A673 (cell line): ENCODE results near the gene MAGI3. TPM values are rescaled to one million over a fixed set of nuclear protein-coding genes. Genes with fewer than 3 reads are reported as not detected.

Experiments
- BruUV-seq: library from RNA; stranded (reverse); fragments of 400-500 nt; replicated peaks from 2 replicates; lab custom pipeline; 2021; lab: Mats Ljungman, UMichigan
- CTCF ChIA-PET: fragments of 300-600 bp; sonication (Branson Sonifier 250); formaldehyde crosslinking; loops from one replicate; lab custom pipeline; 2022; ENCODE audit warnings: antibody characterized with exemption; lab: Charles Lee
- POLR2A ChIA-PET: fragments of 300-600 bp; sonication (Branson Sonifier 250); formaldehyde crosslinking; loops from one replicate; lab custom pipeline; 2022; ENCODE audit warnings: antibody characterized with exemption; ENCODE audit not compliant: low non-redundant PET; lab: Charles Lee
- DNase-seq: peaks from one replicate; pipeline ENCODE4 v3.0.0-alpha.2; 2015; ENCODE audit warnings: low spot score
- H3K27ac ChIP-seq: fragments of 200-600 bp; sonication (generic); 2 replicates; pipeline ENCODE4 v1.5.1; 2016; ENCODE audit warnings: mixed run types, low read depth, mild to moderate bottlenecking, mixed read lengths, antibody characterized with exemption, low read length; ENCODE audit not compliant: poor library complexity, severe bottlenecking
- H3K27me3 ChIP-seq: fragments of 200-600 bp; sonication (generic); replicated peaks from 2 replicates; pipeline ENCODE4 v1.6.1; 2017; ENCODE audit warnings: mixed run types, low read depth, mild to moderate bottlenecking, mixed read lengths, antibody characterized with exemption, low read length; ENCODE audit not compliant: insufficient read depth, poor library complexity
- H3K36me3 ChIP-seq: fragments of 200-600 bp; sonication (generic); 2 replicates; pipeline ENCODE4 v1.6.1; 2016; ENCODE audit warnings: mixed run types, mild to moderate bottlenecking, mixed read lengths, antibody characterized with exemption, low read length; ENCODE audit not compliant: insufficient read depth, poor library complexity, severe bottlenecking
- H3K4me1 ChIP-seq: fragments of 200-600 bp; sonication (generic); 2 replicates; pipeline ENCODE4 v1.6.1; 2017; ENCODE audit warnings: mixed run types, mild to moderate bottlenecking, mixed read lengths, antibody characterized with exemption, low read length; ENCODE audit not compliant: insufficient read depth, poor library complexity, severe bottlenecking
- H3K4me3 ChIP-seq: fragments of 200-600 bp; sonication (generic); 2 replicates; pipeline ENCODE4 v1.5.1; 2016; ENCODE audit warnings: low read depth, mixed run types, mild to moderate bottlenecking, mixed read lengths, low read length; ENCODE audit not compliant: poor library complexity, severe bottlenecking
- H3K9me3 ChIP-seq: fragments of 200-600 bp; sonication (generic); 2 replicates; pipeline ENCODE4 v1.6.1; 2016; ENCODE audit warnings: mixed run types, low read depth, mild to moderate bottlenecking, mixed read lengths, antibody characterized with exemption, low read length; ENCODE audit not compliant: poor library complexity, severe bottlenecking
- EZH2 ChIP-seq: fragments of 200-600 bp; sonication (generic); IDR thresholded peaks from 2 replicates; pipeline ENCODE4 v1.6.1; 2017; ENCODE audit warnings: borderline replicate concordance, low read depth, mild to moderate bottlenecking, mixed read lengths, antibody characterized with exemption, low read length; ENCODE audit not compliant: poor library complexity, severe bottlenecking
- intact Hi-C: fragments of 100-400 bp; cut with micrococcal nuclease; formaldehyde crosslinking; loops from one replicate; pipeline ENCODE4 v1.10.0; 2022; ENCODE audit not compliant: unreplicated experiment
- total RNA-seq: library from RNA; stranded (reverse); gene quantifications from 2 replicates; pipeline ENCODE4 v1.2.3, GENCODE V29; 2021
- TF ChIP-seq, protein P1 (sequence below): fragments of 300-800, 200-600 bp; sonication (generic); conservative IDR thresholded peaks from 2 replicates; pipeline ENCODE4 v1.5.1; 2017; ENCODE audit warnings: low read depth, mild to moderate bottlenecking, antibody characterized with exemption, low read length, moderate library complexity, mixed read lengths

Gene MAGI3
- total RNA-seq, 1 experiment from 2014 or later, result 5.1 TPM

- Histone ChIP-seq H3K9me3 (peaks cover 4% of the 10 kb centered on the region), H3K4me1 (no peaks in the 10 kb centered on the region), H3K4me3 (no peak overlapping the region), H3K27ac (no peak overlapping the region), H3K36me3 (peaks cover 45% of the 10 kb centered on the region), H3K27me3 (no peaks in the 10 kb centered on the region)
- ChIA-PET CTCF (no interaction called here), POLR2A (no interaction called here)
- intact Hi-C loops, result no loop called here
- no peak for DNase-seq
- TF ChIP-seq EZH2, result no peak
- TF ChIP-seq, protein P1, sequence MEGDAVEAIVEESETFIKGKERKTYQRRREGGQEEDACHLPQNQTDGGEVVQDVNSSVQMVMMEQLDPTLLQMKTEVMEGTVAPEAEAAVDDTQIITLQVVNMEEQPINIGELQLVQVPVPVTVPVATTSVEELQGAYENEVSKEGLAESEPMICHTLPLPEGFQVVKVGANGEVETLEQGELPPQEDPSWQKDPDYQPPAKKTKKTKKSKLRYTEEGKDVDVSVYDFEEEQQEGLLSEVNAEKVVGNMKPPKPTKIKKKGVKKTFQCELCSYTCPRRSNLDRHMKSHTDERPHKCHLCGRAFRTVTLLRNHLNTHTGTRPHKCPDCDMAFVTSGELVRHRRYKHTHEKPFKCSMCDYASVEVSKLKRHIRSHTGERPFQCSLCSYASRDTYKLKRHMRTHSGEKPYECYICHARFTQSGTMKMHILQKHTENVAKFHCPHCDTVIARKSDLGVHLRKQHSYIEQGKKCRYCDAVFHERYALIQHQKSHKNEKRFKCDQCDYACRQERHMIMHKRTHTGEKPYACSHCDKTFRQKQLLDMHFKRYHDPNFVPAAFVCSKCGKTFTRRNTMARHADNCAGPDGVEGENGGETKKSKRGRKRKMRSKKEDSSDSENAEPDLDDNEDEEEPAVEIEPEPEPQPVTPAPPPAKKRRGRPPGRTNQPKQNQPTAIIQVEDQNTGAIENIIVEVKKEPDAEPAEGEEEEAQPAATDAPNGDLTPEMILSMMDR, result no peak
- no TSS peak for BruUV-seq
Measured at GRCh38 chr1:113721010-113721409, 330.7 kb downstream of the MAGI3 start.

DNA sequence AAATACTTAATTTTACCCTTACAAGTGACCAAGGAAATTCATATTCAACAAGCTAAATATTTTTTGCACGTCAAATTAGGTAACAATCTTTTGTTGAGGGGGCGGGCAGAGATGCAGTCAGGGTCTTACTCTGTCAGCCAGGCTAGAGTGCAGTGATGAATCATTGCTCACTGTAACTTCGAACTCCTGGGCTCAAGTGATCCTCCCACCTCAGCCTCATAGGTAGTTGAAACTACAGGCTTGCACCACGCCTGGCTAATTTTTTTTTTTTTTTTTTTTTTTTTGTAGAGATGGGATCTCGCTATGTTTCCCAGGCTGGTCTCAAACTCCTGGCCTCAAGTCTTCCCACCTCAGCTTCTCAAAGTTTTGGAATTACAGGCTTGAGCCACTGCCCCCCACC lies 342.5 kb downstream of the MAGI3 start:
- Histone ChIP-seq H3K27ac (no peak overlapping the region), H3K36me3 (peaks cover 4% of the 10 kb centered on the region), H3K9me3 (no peaks in the 10 kb centered on the region), H3K4me3 (no peak overlapping the region), H3K4me1 (no peaks in the 10 kb centered on the region), H3K27me3 (no peaks in the 10 kb centered on the region)
- no TSS peak for BruUV-seq
- no peak for TF ChIP-seq EZH2
- TF ChIP-seq, protein P1, result no peak
- POLR2A ChIA-PET, result no interaction called here
- no peak for DNase-seq
- CTCF ChIA-PET, result no interaction called here
- intact Hi-C loops, result no loop called here

DNA sequence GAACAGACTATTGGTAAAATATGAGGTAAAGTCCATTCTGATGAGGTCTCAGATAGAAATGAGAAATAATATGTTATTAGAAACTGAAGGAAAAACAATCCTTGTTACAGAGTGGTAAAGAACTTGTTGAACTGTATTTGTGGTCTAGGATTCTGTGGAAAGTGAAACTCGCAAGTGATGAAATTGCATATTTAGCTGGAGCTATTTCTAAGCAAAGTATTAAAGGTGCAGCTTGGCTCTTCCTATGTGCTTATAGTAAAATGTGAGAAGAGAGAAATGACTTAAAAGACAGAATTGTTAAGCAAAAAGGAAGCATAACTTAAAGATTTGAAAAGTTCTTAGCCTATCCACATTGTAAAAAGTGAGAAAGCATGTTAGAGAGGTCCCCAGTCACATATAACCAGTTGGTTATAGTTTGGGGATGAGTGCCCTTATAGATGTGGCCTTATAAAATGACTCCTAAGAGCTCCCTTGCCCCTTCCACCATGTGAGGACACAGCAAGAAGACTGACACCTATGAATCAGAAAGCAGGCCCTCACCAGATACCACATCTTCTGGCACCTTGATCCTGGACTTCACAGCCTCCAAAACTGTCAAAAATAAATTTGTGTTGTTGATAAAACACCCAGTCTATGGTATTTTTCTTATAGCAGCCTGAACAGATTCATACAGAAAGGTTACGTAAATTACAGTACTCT lies 344.2 kb downstream of the MAGI3 start:
- POLR2A ChIA-PET, result no interaction called here
- no peak overlapping the region for H3K27ac ChIP-seq
- no peaks in the 10 kb centered on the region for H3K4me1 ChIP-seq
- DNase-seq, result no peak
- H3K4me3 ChIP-seq, result no peak overlapping the region
- CTCF ChIA-PET, result no interaction called here
- no peaks in the 10 kb centered on the region for H3K9me3 ChIP-seq
- intact Hi-C loops, result no loop called here
- no TSS peak for BruUV-seq
- peaks cover 12% of the 10 kb centered on the region for H3K36me3 ChIP-seq
- no peak for TF ChIP-seq EZH2
- no peaks in the 10 kb centered on the region for H3K27me3 ChIP-seq
